ENCODE data around the gene NGLY1.

GRCh38 chr3:25748189-25748588 lies 35.1 kb downstream of the NGLY1 start:
- no peak for TF ChIP-seq CTCF (IDR thresholded peaks at IDR 0.05; ENCODE audit: low read depth, low read length)
- TF ChIP-seq EZH2phosphoT487 (IDR thresholded peaks at IDR 0.05; ENCODE audit: low read depth): no peak
